ENCODE results near the gene PIMREG.
"Not testable (repeated sequence)": the region's sequence is repeated elsewhere in the genome, so short reads cannot be mapped to it uniquely, and the experiment has no call there.

PIMREG gene

GRCh38 chr17:6478486-6478885 is 34.2 kb downstream of the PIMREG start:
- DNase-seq (ENCODE audit: low spot score) = no peak

GRCh38 chr17:6479622-6480302 is 35.5 kb downstream of the PIMREG start:
- DNase-seq (ENCODE audit: low spot score) = peak; percentile 35

DNA sequence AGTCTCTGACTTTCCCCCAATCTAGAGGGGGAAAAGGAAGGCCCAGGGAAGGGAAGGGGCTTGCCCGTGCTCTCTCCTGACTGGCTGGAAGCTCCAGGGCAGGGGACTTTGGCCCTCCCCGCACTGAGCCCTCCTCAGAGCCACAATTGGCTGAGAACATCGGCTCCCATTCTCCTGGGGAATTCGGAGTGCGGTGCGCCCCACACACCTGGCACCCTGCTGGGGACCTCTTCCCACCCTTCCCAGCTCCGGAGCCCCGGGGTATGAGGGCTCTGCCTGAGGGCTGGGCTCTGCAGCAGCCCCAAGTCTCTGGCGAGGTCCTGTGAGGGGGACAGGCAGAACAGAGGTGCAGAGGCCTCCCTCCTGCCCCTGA is 36.0 kb downstream of the PIMREG start:
- no peak for DNase-seq (ENCODE audit: low spot score)

- no peak for DNase-seq (ENCODE audit: low spot score)
Measured at GRCh38 chr17:6482105-6482455, 37.8 kb downstream of the PIMREG start.

GRCh38 chr17:6482796-6483195 is 38.5 kb downstream of the PIMREG start:
- not testable (repeated sequence) for DNase-seq (ENCODE audit: low spot score)

DNA sequence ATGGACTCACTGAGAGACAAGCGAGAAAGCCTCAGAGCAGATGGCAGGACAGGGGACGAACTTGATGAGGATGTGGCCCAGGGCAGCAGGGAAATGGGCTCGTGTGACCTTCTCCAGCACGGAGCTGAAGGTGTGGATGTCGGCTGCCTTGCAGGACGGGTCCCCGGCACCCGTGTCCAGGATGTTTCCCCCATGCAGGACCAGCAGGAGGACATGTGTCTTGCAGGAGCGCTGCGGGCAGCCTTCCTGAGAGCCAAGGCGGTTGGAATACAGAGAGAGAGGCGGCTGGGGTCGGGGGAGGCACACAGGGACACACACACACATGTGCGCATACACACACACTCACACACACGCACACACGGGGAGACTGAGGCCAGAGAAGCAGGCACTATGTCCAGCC is 39.3 kb downstream of the PIMREG start:
- no peak for DNase-seq (ENCODE audit: low spot score)

GRCh38 chr17:6485646-6486412 is 41.6 kb downstream of the PIMREG start:
- DNase-seq (ENCODE audit: low spot score) = peak; percentile 51

- peak; percentile 79 for DNase-seq (ENCODE audit: low spot score)
Measured at GRCh38 chr17:6487251-6488007, 43.2 kb downstream of the PIMREG start.

DNA sequence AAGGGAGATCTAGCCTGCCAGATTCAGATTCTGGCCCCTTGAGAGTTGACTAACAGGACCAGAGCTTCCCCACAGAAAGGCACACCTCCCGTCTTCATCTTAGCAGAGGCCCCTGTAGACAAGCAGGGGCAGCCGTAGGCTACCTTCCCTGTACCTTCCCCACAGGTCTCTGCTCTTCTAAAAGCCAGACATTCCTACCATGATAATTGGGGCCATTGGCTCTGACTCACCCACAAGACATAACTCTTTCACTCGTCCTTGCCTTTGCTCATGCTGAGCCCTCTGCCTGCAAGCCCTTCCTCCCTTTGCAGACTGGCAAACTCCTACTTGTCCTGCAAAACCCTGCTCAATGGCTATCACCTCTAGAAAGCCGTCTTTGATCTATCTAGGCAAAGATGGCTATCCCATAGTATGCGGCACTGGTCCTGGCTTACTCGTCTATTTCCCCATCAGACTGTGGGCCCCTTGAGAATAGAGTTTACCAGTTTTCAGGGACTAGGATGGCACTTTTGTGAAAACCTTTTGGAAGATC is 43.8 kb downstream of the PIMREG start:
- DNase-seq (ENCODE audit: low spot score) = no peak

DNA sequence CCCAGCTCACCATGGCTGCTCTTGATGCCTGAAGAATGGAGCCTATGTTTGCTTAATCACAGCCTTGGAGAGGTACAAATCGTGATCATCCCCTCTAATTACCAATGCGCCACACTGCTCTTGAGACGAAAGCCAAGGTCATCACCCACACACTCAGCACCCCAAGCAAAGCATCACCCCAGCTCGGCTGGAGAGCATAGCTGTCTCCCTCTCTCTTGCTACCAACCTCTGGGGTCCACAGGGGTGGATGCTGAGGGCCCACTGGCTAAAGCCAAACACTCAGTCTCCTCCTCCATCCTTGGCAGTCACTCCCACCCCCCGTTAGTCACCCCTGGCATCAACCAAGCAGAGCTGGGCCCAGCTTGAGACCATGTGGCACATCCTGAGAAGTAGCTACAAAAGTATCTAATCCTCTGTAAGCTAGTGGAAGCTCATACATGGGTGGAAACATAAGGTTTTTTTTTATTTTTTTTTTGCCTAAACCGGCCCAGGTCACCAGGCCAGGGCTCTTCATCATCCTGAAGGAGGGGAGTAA is 44.8 kb downstream of the PIMREG start:
- DNase-seq (ENCODE audit: low spot score) = no peak

DNA sequence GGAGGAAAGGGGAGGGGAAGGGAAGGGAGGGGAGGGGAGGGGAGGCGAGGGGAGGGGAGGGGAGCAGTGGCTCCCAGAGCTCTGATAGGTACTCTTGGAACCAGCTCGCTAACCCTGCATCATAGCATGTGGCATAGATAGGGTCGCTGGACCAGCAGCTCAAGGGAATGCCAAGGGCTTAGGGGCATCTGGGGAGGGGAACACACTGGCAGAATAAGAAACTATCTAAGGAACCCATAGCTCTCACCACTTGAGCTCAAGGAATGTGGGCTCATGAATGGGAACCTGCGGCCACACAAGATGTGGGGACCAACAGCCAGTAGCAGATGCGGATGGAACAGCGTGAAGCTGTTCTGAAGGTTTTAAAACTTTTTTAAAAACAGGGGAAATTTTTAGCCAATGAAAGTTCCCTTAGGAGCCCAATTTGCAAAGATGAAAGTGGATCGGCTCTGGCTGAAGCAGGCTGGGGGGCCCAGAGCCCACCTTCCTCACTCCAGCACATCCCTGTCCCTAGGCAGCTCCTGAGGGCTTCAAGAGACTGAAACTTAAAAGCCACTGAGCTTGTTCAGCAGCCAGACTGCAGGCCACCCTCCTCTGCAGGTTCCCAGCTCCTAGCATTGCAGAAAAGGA is 46.9 kb downstream of the PIMREG start:
- DNase-seq (ENCODE audit: low spot score) = no peak

GRCh38 chr17:6492892-6493674 is 48.8 kb downstream of the PIMREG start:
- no peak for DNase-seq (ENCODE audit: low spot score)

DNA sequence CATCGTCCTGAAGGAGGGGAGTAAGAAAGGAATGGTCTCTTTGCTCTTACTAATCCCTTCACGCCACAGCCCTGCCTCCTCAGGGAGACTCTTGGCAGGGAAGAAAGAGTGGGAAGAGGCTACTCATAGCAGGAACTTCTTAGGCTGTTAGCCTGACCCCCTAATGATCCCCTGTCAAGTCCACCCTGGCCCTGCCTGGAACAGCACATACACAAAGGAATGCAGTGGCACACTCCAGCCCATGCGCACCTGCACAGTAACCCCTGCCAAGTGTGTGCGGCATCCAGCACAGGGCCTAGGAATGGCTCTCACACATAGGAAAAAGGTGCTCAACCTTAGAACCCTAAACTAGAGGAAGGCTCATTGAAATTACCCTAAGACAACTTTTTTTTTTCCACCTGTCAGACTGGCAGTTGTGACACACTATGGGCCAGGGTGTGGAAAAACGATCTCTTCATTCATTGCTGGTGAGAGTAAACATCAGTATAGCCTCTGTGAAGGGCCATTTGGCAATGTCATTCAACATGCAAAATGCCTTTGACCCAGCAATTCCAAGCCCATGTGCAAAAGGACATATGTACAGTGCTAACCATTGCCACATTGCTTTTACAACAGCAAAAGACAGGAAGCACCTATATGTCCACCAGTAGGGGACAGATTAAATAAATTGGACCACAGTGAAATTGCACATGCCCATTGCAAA is 50.1 kb downstream of the PIMREG start:
- DNase-seq (ENCODE audit: low spot score) = no peak

- no peak for DNase-seq (ENCODE audit: low spot score)
Measured at GRCh38 chr17:6495450-6496115, 51.3 kb downstream of the PIMREG start.

- no peak for DNase-seq (ENCODE audit: low spot score)
Measured at GRCh38 chr17:6496116-6496481, 51.8 kb downstream of the PIMREG start.

- DNase-seq (ENCODE audit: low spot score) = no peak
Measured at GRCh38 chr17:6496640-6497441, 52.6 kb downstream of the PIMREG start.

- no peak for DNase-seq (ENCODE audit: low spot score)
Measured at GRCh38 chr17:6497496-6498221, 53.4 kb downstream of the PIMREG start.

GRCh38 chr17:6498356-6498755 is 54.1 kb downstream of the PIMREG start:
- DNase-seq (ENCODE audit: low spot score) = no peak

Measured in cerebellar cortex (tissue), 1 donor.